Loucy (cell line): Measurements from ENCODE around the gene TMEM95.

Source experiments
- H2AFZ ChIP-seq: fragments of 200-600 bp; sonication (generic); 2 replicates; pipeline ENCODE4 v1.6.0; 2016; ENCODE audit warnings: antibody characterized with exemption, mild to moderate bottlenecking, low read length, moderate library complexity
- H3F3A ChIP-seq: fragments of 200-600 bp; 2 replicates; pipeline ENCODE4 v1.6.0; 2016; ENCODE audit warnings: antibody characterized with exemption, low read depth, mild to moderate bottlenecking
- H3K27me3 ChIP-seq: fragments of 200-600 bp; sonication (generic); 2 replicates; pipeline ENCODE4 v1.6.1; 2014; ENCODE audit warnings: low read length, mild to moderate bottlenecking; ENCODE audit not compliant: insufficient read depth, poor library complexity, severe bottlenecking
- H3K36me3 ChIP-seq: fragments of 200-600 bp; sonication (generic); 2 replicates; pipeline ENCODE4 v1.6.1; 2016; ENCODE audit warnings: low read length; ENCODE audit not compliant: insufficient read depth
- H3K4me1 ChIP-seq: fragments of 200-600 bp; sonication (generic); 2 replicates; pipeline ENCODE4 v1.5.1; 2014; ENCODE audit warnings: low read length, mild to moderate bottlenecking; ENCODE audit not compliant: insufficient read depth, poor library complexity, severe bottlenecking
- H3K4me2 ChIP-seq: fragments of 200-600 bp; sonication (generic); 2 replicates; pipeline ENCODE4 v1.6.0; 2014; ENCODE audit warnings: antibody characterized with exemption, low read length, low read depth, mild to moderate bottlenecking; ENCODE audit not compliant: poor library complexity, severe bottlenecking
- H3K4me3 ChIP-seq: fragments of 200-600 bp; sonication (generic); 2 replicates; pipeline ENCODE4 v1.5.1; 2014; ENCODE audit warnings: low read length, mild to moderate bottlenecking, mixed read lengths; ENCODE audit not compliant: poor library complexity, severe bottlenecking
- H3K79me2 ChIP-seq: fragments of 200-600 bp; sonication (generic); 2 replicates; pipeline ENCODE4 v1.6.1; 2014; ENCODE audit warnings: low read length; ENCODE audit not compliant: insufficient read depth
- H3K9ac ChIP-seq: fragments of 200-600 bp; sonication (generic); 2 replicates; pipeline ENCODE4 v1.6.0; 2014; ENCODE audit warnings: mild to moderate bottlenecking, low read depth, low read length, moderate library complexity; ENCODE audit not compliant: poor library complexity, severe bottlenecking
- H3K9me2 ChIP-seq: fragments of 200-600 bp; sonication (generic); replicated peaks from 2 replicates; pipeline ENCODE4 v1.6.1; 2016; ENCODE audit warnings: low read depth, low read length, mixed read lengths
- H3K9me3 ChIP-seq: fragments of 200-600 bp; sonication (generic); 2 replicates; pipeline ENCODE4 v1.6.1; 2014; ENCODE audit warnings: mild to moderate bottlenecking, antibody characterized with exemption, low read length, low read depth; ENCODE audit not compliant: insufficient read depth
- H4K20me1 ChIP-seq: fragments of 200-600 bp; sonication (generic); 2 replicates; pipeline ENCODE4 v1.6.0; 2014; ENCODE audit warnings: antibody characterized with exemption, low read length, mild to moderate bottlenecking; ENCODE audit not compliant: insufficient read depth, poor library complexity, severe bottlenecking
- EZH2phosphoT487 ChIP-seq: fragments of 200-600 bp; IDR thresholded peaks from 2 replicates; pipeline ENCODE4 v1.6.1; 2018; ENCODE audit warnings: antibody characterized with exemption, mild to moderate bottlenecking, moderate library complexity, borderline replicate concordance
- TF ChIP-seq, protein P1 (sequence below): fragments of 200-600 bp; sonication (generic); conservative IDR thresholded peaks from 2 replicates; pipeline ENCODE4 v1.5.1; 2014; ENCODE audit warnings: mild to moderate bottlenecking, antibody characterized with exemption, low read length

The TMEM95 gene

DNA sequence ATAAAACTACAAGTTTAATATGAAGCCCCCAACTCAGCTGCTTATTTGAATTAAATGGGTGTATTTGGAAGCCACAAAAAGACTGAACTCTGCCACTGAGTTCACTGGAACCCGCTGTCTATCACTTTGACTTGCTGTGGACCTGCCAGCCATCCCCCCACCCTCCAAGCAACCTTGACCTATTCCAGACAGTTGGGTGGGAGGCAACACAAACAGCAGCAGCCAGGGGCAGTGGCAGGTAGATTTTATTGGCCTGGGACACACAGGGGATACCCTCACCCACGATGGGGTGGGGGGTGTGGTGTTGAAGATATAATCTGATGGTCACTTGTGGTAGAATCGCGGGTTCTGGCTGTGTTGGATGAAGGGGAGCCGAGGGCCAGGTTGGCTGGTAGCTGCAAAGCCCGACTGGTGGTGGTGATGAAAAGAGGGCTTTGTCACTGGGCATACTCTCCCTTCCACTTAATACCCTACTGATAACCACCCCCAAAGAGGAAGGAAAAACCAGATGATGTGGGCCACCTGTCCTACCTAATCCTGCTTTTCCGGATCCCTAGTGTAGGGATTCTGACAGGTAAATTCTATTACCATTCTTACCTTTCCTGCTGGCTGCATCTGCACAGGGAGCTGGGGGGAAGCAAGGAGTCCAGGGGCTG is 42.4 kb upstream of the TMEM95 start:
- Histone ChIP-seq H3K36me3 (peaks cover 47% of the 10 kb centered on the region), H3K27me3 (peaks cover 11% of the 10 kb centered on the region), H3K4me3 (no peak overlapping the region), H2AFZ (no peak overlapping the region), H3K9me3 (no peaks in the 10 kb centered on the region), H3K4me1 (peaks cover 42% of the 10 kb centered on the region), H3F3A (peaks cover 14% of the 10 kb centered on the region), H3K79me2 (peaks cover 70% of the 10 kb centered on the region), H3K4me2 (peak overlapping the region; percentile 82), H4K20me1 (peaks cover 65% of the 10 kb centered on the region), H3K9me2 (no peaks in the 10 kb centered on the region), H3K9ac (no peak overlapping the region)
- no peak for TF ChIP-seq EZH2phosphoT487
- TF ChIP-seq, protein P1, sequence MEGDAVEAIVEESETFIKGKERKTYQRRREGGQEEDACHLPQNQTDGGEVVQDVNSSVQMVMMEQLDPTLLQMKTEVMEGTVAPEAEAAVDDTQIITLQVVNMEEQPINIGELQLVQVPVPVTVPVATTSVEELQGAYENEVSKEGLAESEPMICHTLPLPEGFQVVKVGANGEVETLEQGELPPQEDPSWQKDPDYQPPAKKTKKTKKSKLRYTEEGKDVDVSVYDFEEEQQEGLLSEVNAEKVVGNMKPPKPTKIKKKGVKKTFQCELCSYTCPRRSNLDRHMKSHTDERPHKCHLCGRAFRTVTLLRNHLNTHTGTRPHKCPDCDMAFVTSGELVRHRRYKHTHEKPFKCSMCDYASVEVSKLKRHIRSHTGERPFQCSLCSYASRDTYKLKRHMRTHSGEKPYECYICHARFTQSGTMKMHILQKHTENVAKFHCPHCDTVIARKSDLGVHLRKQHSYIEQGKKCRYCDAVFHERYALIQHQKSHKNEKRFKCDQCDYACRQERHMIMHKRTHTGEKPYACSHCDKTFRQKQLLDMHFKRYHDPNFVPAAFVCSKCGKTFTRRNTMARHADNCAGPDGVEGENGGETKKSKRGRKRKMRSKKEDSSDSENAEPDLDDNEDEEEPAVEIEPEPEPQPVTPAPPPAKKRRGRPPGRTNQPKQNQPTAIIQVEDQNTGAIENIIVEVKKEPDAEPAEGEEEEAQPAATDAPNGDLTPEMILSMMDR, result no peak

DNA sequence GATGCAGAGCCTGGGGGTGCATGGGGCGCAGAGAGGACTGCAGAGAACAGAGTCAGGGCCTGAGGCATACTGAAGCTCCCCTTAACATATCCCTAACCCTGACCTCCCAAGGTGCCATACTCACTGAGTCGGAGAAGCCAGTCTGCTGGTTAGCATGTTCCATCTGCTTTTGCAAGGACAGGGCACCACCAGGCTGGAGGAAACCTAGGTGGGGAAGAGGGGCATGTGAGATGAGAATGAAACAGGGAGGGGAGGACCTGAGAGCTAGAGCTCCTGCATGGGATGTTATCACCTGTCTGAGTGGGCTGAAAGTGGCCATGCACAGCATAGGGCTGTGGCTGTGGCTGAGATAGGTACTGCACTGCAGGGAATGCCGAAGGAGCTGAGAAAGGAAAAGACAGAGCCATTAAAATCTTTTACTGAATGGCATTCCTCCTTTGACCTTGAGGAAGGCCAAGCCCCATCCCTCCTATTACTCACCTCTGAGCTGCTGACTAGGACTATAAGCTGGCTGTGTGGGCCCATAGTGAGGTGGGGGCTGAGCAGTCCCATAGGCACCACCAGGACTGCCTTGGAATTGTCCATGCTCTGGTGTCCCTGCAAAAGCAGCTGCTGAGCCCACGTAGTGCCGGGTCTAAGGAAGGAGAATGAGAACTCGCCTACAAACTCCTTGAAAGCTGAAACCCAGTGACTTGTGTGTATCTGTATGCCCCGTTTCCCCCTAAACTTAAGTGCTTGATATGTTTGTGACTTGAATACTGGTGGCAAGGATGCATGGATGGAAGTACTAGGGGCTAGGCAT is 41.7 kb upstream of the TMEM95 start:
- H3K9me3 ChIP-seq, result no peaks in the 10 kb centered on the region
- H3K4me1 ChIP-seq, result peaks cover 42% of the 10 kb centered on the region
- H3K36me3 ChIP-seq, result peaks cover 54% of the 10 kb centered on the region
- H3K9me2 ChIP-seq, result no peaks in the 10 kb centered on the region
- H3K9ac ChIP-seq, result no peak overlapping the region
- peaks cover 4% of the 10 kb centered on the region for H3K27me3 ChIP-seq
- peaks cover 62% of the 10 kb centered on the region for H4K20me1 ChIP-seq
- H3K4me3 ChIP-seq, result peak overlapping the region; percentile 77
- H3K4me2 ChIP-seq, result peak overlapping the region; percentile 82
- peaks cover 63% of the 10 kb centered on the region for H3K79me2 ChIP-seq
- H3F3A ChIP-seq, result peaks cover 12% of the 10 kb centered on the region
- H2AFZ ChIP-seq, result no peak overlapping the region
- no peak for TF ChIP-seq EZH2phosphoT487
- TF ChIP-seq, protein P1, result no peak; the same call in 1 of the 2 replicates

- Histone ChIP-seq H3K79me2 (peaks cover 55% of the 10 kb centered on the region), H3K27me3 (no peaks in the 10 kb centered on the region), H2AFZ (no peak overlapping the region), H4K20me1 (peaks cover 54% of the 10 kb centered on the region), H3K4me1 (peaks cover 42% of the 10 kb centered on the region), H3K4me3 (peak overlapping the region; percentile 77), H3K9me3 (no peaks in the 10 kb centered on the region), H3K36me3 (peaks cover 59% of the 10 kb centered on the region), H3K9me2 (no peaks in the 10 kb centered on the region), H3K4me2 (peak overlapping the region; percentile 82), H3K9ac (peak overlapping the region; percentile 75), H3F3A (peaks cover 7% of the 10 kb centered on the region)
- TF ChIP-seq, protein P1, result no peak
- TF ChIP-seq EZH2phosphoT487, result no peak
Observed at GRCh38 chr17:7313890-7314718, 40.9 kb upstream of the TMEM95 start.
